GM15510 (cell line): Measurements from ENCODE around the gene PGS1.

Source experiments
- POLR2A ChIP-seq: IDR thresholded peaks from 3 replicates; pipeline ENCODE4 v1.6.1; 2011; ENCODE audit warnings: borderline replicate concordance; ENCODE audit not compliant: insufficient read length; ENCODE audit errors: extremely low read depth

The PGS1 gene

GRCh38 chr17:78441271-78441971, 63.0 kb downstream of the PGS1 start:
- no peak for TF ChIP-seq POLR2A

DNA sequence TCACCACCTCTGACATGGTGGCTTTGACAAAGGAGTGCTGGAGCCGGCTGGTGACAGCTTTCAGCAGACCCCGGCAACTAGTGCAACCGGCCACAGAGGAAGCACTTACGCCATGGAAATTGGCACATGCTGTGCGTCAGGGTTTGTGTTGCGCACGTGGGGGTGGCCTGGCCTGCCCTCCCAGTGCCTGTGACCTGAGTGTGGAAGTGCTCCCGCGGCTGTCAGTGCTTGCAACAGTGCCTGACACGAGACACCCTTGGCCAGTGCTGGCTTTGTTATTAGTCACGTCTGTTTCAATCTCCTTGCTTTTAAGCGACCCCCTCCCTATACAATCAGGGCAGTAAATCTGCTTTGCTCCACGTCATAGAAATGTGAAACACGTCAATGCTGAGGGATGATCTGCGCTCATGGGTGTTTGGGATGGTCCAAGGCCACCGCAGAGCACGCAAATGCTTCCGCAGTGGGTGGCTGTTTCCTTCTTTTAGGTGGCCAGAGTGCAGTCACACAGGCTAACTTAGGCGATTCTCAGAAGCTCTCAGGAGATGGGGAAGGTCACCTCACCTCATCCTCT, 64.3 kb downstream of the PGS1 start:
- no peak for TF ChIP-seq POLR2A

DNA sequence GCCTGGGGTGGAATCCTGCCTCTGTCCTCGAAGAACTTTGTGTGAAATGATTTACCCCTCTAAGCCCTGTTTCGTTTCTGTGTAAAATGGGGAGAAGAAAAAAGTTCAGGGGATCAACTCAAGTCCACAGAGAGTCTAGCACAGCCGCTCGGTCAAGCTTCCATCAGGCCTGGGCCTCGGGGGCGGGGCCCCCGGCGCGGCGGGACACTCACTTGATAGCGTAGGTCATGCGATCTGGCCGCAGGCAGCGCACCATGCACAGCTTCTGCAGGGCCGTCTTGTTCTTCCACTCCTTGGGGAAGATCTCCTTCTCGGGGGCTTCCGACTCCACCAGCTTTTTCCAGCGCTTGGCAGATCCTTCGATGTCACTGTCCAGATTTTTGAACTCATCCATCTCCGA, 65.9 kb downstream of the PGS1 start:
- no peak for TF ChIP-seq POLR2A

DNA sequence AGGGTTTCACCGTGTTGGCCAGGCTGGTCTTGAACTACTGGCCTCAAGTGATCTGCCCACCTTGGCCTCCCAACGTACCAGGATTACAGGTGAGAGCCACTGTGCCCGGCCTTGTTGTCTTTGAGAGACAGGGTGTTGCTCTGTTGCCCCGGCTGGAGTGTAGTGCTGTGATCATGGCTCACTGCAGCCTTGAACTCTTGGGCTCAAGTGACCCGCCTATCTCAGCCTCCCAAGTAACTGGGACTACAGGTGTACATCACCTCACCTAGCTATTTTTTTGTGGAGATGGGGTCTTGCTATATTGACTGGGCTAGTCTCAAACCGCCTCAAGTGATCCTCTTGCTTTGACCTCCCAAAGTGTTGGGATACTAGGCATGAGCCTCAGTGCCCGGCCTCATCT, 68.4 kb downstream of the PGS1 start:
- TF ChIP-seq POLR2A, result no peak

DNA sequence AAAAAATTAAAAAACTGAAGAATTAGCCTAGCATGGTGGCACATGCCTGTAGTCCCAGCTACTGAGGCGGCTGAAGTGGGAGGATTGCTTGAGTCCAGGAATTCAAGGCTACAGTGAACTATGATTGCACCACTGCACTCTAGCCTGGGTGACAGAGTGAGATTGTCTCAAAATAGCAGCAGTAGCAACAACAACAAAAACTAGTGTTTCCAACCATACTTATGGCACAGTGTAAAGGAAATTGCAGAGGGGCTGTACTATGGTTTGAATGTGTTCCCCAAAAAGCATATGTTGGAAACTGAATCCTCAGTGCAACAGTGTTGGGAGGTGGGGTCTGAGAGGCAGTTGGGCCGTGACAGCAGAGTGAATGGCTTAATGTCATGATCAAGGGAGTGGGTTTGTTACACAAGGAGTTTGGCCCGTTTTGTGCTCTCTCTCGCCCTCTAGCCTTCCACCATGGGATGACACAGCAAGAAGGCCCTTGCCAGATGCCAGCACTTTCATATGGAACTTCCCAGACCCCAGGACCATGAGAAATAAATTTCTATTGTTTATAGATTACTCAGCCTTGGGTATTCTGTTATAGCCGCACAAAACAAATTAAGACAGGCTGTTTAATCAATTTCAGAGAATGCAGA, 70.0 kb downstream of the PGS1 start:
- TF ChIP-seq POLR2A, result no peak

DNA sequence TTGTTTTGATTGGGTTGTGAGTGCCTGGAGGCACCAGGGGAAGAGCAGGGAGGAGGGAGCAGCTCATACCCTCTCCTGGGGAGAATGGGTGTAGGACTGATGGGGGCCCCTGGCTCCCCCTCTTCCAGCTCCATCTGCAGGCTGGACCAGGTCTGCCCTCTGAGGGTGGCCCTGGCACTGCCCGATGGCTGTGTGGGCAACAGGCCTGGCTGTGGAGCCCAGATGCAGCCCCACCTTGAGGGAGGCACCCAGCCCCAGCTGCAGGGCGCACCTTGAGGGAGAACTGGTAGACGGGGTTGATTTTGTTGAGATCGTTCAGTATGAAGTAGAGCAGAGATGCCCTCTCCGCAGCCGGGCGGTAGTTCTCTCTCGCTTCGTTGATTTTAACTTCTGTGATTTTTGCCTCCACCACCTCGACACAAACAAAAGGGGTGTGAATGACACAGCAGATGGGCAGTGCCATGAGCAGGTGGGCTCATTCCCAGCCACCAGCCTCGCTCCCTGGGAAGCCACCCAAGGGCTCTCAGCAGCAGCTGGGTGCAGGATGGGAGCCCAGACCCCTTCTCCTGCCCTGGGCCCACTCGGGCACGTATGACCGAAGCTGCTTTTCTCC, 71.6 kb downstream of the PGS1 start:
- no peak for TF ChIP-seq POLR2A

- no peak for TF ChIP-seq POLR2A
These were observed 72.4 kb downstream of the PGS1 start for GRCh38 chr17:78450696-78451345.

GRCh38 chr17:78451753-78452152, 73.3 kb downstream of the PGS1 start:
- no peak for TF ChIP-seq POLR2A

DNA sequence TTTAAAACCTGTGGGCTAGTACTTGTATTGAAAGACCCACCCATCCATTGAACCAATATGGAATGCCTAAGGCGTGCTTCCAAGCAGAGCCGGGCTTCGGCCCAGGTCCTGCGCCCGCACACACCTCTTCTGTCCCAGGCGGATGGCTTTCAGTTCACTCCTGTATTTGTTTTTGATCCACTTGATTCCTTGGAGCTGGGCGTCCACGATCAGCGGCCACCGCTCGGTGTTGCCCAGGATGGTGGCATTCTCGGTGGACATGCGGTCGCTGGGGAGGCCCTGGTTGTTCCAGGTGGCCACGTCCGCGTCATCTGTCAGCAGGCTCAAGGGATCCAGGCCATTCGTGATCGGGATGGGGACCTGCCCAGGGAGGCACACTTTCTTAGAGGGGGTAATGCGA, 75.9 kb downstream of the PGS1 start:
- TF ChIP-seq POLR2A, result no peak

GRCh38 chr17:78458091-78458490, 79.6 kb downstream of the PGS1 start:
- no peak for TF ChIP-seq POLR2A

GRCh38 chr17:78458736-78459335, 80.4 kb downstream of the PGS1 start:
- TF ChIP-seq POLR2A, result no peak

DNA sequence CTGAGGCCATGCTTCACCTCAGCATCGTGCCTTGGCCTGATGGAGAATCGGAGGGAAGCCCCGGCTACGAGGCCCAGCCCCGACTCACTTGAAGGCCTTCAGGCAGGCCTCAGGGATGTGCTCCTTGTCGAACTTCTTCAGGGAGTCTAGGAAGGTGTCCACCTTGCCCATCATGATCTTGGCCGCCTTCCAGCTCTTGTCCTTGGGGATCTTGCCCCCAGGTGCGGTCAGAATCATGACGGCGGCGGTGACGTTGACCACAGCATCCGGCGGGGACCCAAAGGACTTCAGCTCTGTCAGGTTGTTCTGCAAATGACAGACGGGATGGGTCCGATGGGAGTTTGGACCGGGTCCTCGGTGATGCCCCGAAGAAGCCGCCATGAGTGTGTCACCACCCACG, 81.2 kb downstream of the PGS1 start:
- no peak for TF ChIP-seq POLR2A

GRCh38 chr17:78460176-78460675, 81.8 kb downstream of the PGS1 start:
- no peak for TF ChIP-seq POLR2A

DNA sequence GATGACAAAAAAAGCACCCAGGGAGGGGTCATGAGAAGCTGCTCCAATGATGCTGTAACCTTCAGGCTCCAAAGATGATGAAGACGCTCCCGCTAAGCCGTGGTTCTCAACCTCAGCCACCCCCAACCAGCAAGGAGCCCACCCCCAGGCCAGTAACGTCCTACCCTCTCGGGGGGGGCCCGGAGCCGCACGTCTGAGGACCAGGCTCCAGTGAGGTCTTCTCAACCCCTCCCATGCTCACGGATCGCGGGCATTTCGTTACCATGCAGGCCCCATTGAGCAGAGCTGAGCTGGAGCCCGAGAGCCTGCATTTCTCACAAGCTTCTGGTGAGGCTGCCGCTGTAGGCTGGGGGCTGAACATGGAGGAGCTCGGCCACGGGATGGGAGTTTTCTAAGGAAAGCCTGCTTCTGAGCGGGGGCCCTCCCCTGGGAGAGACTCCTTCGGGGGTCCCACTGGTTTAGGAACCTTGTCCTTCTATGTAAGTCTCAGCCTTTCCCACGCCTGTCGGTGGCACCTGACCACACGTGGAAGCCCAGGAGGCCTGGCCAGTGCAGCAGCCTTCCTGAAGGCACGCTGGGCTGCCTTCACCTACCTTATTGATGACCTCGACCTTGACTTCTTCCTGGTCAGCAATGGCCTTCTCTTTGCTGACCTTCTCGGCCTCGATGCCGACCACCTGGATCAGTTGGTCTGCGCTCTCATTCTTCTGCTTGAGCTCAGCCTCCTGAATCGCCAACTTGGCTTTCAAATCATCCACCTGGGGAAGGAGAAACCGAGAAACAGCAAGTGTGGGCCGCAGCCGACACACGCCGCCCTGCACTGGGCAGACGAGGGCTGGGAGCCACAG, 82.7 kb downstream of the PGS1 start:
- TF ChIP-seq POLR2A, result no peak
